ENCODE data around the gene CKAP5.
"Not testable (repeated sequence)": the region's sequence is repeated elsewhere in the genome, so short reads cannot be mapped to it uniquely, and the experiment has no call there.

Gene CKAP5

GRCh38 chr11:46850829-46851380, 4.8 kb upstream of the CKAP5 start:
- DNase-seq = no peak

GRCh38 chr11:46849631-46850030, 3.6 kb upstream of the CKAP5 start:
- no peak for DNase-seq

- no peak for DNase-seq
Observed at GRCh38 chr11:46846510-46846830, 390 bp upstream of the CKAP5 start.

- DNase-seq = no peak
Observed at GRCh38 chr11:46845440-46845739, 690 bp downstream of the CKAP5 start.

GRCh38 chr11:46840116-46840515, 6.0 kb downstream of the CKAP5 start:
- no peak for DNase-seq

GRCh38 chr11:46838501-46838900, 7.6 kb downstream of the CKAP5 start:
- DNase-seq = no peak

- no peak for DNase-seq
Observed at GRCh38 chr11:46837860-46838259, 8.2 kb downstream of the CKAP5 start.

- no peak for DNase-seq
Observed at GRCh38 chr11:46836870-46837269, 9.2 kb downstream of the CKAP5 start.

- no peak for DNase-seq
Observed at GRCh38 chr11:46836431-46836830, 9.6 kb downstream of the CKAP5 start.

GRCh38 chr11:46835897-46836296, 10.2 kb downstream of the CKAP5 start:
- DNase-seq = no peak

GRCh38 chr11:46834821-46835220, 11.3 kb downstream of the CKAP5 start:
- DNase-seq = no peak

- DNase-seq = no peak
Observed at GRCh38 chr11:46832511-46833214, 13.4 kb downstream of the CKAP5 start.

- no peak for DNase-seq
Observed at GRCh38 chr11:46827995-46828394, 18.1 kb downstream of the CKAP5 start.

GRCh38 chr11:46826310-46827044, 19.6 kb downstream of the CKAP5 start:
- peak; percentile 54 for DNase-seq

- DNase-seq = no peak
Observed at GRCh38 chr11:46808799-46809431, 37.2 kb downstream of the CKAP5 start.

- DNase-seq = no peak
Observed at GRCh38 chr11:46801694-46802470, 44.2 kb downstream of the CKAP5 start.

GRCh38 chr11:46800177-46800576, 45.9 kb downstream of the CKAP5 start:
- DNase-seq = no peak

- DNase-seq = not testable (repeated sequence)
Observed at GRCh38 chr11:46799725-46800124, 46.4 kb downstream of the CKAP5 start.

- no peak for DNase-seq
Observed at GRCh38 chr11:46778416-46778815, 67.7 kb downstream of the CKAP5 start.

- DNase-seq = no peak
Observed at GRCh38 chr11:46776878-46777277, 69.2 kb downstream of the CKAP5 start.

- no peak for DNase-seq
Observed at GRCh38 chr11:46769636-46770221, 76.4 kb downstream of the CKAP5 start.

GRCh38 chr11:46766656-46767055, 79.4 kb downstream of the CKAP5 start:
- no peak for DNase-seq

- no peak for DNase-seq
Observed at GRCh38 chr11:46762248-46762647, 83.8 kb downstream of the CKAP5 start.

All from CD4-positive, alpha-beta T cell treated with Interferon gamma for 1 hour (primary cell).